Measurements from ENCODE around the gene DENND4A.

DENND4A gene

DNA sequence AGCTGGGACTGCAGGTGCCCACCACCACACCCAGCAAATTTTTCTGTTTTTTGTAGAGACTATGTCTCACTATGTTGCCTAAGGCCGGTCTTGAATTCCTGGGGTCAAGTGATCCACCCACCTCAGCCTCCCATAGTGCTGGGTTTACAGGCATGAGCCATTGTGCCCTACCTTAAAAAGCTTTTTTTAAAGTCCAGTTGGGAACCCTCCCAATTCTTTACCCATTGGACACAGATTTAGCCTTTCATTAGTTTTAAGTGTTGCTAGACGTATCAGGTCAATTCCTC, 1.7 kb upstream of the DENND4A start:
- DNase-seq (ENCODE audit: extremely low read depth, low read depth), result no peak
- no peak overlapping the region for H3K4me3 ChIP-seq (replicated peaks; ENCODE audit: low read depth, low read length)
- TF ChIP-seq, protein P1, sequence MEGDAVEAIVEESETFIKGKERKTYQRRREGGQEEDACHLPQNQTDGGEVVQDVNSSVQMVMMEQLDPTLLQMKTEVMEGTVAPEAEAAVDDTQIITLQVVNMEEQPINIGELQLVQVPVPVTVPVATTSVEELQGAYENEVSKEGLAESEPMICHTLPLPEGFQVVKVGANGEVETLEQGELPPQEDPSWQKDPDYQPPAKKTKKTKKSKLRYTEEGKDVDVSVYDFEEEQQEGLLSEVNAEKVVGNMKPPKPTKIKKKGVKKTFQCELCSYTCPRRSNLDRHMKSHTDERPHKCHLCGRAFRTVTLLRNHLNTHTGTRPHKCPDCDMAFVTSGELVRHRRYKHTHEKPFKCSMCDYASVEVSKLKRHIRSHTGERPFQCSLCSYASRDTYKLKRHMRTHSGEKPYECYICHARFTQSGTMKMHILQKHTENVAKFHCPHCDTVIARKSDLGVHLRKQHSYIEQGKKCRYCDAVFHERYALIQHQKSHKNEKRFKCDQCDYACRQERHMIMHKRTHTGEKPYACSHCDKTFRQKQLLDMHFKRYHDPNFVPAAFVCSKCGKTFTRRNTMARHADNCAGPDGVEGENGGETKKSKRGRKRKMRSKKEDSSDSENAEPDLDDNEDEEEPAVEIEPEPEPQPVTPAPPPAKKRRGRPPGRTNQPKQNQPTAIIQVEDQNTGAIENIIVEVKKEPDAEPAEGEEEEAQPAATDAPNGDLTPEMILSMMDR (IDR thresholded peaks at IDR 0.05; ENCODE audit: low read depth, low read length, missing control alignments), result no peak

DNA sequence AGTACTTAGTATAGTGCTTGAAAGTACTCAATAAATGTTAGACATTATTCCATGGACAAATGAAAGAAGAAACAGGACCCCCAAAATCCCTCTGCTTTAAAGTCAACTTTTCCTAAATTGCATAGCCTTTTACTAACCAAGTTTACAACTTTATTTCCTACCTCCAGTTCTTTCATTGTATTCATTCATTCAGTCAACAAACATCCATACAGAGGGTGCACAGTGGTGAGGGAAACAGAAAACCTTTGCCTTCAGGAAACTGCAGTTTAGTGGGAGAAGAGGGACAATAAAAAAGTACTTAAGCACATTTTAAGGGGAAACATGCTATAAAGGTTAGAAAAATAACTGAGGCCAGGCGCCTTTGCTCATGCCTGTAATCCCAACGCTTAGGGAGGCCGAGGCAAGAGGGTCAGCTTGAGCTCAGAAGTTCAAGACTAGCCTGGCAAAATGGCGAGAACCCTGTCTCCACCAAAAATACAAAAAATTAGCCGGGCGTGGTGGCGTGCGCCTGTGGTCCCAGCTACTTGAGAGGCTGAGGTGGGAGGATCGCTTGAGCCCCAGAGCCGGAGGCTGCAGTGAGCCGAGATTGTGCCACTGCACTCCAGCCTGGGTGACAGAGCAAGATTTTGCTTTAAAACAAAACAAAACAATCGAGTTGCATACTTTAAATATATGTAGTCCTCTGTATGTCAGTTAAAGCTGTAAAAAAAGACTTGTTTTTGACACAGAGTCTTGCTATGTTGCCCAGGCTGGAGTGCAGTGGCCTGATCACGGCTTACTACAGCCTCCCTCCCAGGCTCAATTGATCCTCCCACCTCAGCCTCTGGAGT, 1.1 kb upstream of the DENND4A start:
- DNase-seq (ENCODE audit: extremely low read depth, low read depth), result no peak
- H3K4me3 ChIP-seq (replicated peaks; ENCODE audit: low read depth, low read length), result peak overlapping the region; percentile 88
- TF ChIP-seq, protein P1 (IDR thresholded peaks at IDR 0.05; ENCODE audit: low read depth, low read length, missing control alignments), result no peak

DNA sequence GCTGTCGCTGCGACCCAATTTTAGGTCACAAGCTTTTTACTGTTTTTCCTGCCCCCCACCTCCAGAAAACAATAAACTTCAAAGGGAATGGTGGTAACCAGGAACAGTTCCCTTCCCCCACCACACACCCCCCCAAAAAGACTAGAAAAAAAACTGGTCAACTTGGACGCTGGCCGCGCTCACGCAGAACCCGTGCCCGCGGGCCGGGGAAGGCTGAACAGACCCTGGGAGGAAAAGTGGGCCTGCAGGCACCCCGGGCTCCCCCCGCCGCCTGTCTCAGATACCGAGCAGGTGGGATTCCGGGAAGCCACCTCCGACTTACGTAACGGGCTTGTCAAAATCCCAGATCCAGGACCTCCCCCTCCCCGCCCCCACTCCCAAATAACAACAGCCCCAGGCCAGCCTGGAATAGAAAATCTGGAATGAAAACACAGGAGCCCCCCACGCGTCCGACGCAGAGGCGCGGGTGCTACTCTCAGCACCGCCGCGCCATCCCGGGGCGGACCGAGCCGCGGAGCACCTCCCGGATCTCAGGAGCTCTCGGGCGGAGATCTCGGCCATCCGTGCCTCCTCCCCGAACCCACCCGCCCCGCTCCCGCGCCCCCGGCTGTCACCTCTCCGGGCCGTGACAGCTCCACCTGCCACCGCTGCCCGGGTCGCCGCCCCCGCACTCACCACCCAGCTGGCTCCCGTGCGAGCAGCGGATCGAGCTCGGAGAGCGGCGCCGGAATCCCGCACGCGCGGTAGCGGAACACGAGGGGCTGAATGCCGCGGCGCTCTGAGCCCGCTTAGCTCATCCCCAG, 557 bp downstream of the DENND4A start:
- TF ChIP-seq, protein P1 (IDR thresholded peaks at IDR 0.05; ENCODE audit: low read depth, low read length, missing control alignments), result no peak
- no peak for DNase-seq (ENCODE audit: extremely low read depth, low read depth)
- H3K4me3 ChIP-seq (replicated peaks; ENCODE audit: low read depth, low read length), result peak overlapping the region; percentile 88

DNA sequence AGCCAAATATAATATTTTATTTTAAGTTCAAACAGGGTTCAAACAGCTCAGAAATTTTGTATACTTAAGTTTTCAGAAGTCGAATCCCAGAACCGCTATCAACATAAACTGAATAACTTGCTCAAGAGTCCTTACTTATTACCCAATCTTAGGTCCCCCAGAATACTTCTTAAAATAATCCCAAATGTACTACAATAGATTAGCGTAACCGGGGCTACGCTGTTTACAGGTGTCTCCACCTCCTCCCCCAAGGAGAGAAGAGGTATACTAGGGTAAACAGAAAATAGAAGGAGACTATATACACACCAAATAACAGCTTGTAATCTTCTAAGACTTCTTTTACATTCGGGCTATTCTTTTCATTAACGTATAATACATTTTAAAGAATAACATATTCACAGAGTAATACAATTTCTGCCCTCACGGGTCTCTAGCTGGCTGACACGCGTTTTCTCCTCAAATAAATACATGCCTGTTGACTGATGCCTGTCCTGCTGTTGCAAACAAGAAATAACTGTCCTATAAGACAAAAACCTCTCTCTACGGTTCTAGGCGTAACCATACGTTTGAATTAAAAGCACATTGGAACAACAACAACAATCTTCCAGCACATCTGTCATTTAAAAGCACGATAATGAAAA, 1.3 kb downstream of the DENND4A start:
- TF ChIP-seq, protein P1 (IDR thresholded peaks at IDR 0.05; ENCODE audit: low read depth, low read length, missing control alignments), result no peak
- H3K4me3 ChIP-seq (replicated peaks; ENCODE audit: low read depth, low read length), result peak overlapping the region; percentile 88
- DNase-seq (ENCODE audit: extremely low read depth, low read depth), result no peak

DNA sequence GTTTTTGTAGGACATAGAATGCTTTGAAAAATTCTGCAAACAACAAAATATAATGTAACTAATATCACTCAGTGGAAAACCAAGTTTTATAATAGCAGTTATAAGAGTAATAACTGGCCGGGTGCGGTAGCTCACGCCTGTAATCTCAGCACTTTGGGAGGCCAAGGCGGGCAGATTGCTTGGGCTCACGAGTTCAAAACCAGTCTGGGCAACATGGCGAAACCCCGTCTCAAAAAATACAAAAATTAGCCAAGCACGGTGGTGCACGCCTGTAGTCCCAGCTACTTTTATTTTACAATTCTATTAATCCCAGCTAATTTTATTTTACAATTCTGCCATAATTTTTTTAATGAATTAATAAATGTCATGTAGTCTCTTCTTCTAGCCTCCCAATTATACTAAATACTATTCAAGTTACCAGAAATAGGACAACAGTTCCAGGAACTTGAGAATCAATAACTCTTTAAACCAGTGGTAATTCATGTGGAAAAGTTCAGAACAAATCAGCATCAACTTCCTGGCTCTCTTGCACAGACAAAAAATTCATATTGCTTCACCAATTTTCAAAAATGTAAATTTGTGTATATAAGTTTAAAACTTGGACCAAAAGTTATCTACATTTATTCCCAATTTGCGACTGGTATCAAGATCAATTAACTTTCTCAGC, 2.2 kb downstream of the DENND4A start:
- peak overlapping the region; percentile 88; the same call in 1 of the 2 replicates for H3K4me3 ChIP-seq (replicated peaks; ENCODE audit: low read depth, low read length)
- DNase-seq (ENCODE audit: extremely low read depth, low read depth), result no peak
- TF ChIP-seq, protein P1 (IDR thresholded peaks at IDR 0.05; ENCODE audit: low read depth, low read length, missing control alignments), result no peak

DNA sequence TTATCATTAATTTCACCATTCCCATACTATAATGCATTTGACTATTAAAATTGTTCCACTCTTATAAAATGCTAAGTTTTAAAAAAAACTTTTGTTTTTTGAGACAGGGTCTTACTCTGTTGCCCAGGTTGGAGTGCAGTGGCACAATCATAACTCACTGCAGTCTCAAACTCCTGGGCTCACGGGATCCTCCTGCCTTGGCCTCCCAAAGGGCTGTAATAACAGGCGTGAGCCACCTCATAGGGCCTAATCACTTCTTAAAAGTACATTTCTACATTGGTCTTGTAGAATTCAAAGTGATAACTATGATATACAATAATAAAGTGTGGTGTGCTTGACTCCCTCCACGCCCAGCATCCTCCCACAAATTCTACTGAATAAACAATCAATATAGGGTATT, 3.0 kb downstream of the DENND4A start:
- H3K4me3 ChIP-seq (replicated peaks; ENCODE audit: low read depth, low read length), result no peak overlapping the region
- DNase-seq (ENCODE audit: extremely low read depth, low read depth), result no peak

More for the DNA sequence above, 3.0 kb downstream of the DENND4A start:
- TF ChIP-seq, protein P1 (IDR thresholded peaks at IDR 0.05; ENCODE audit: low read depth, low read length, missing control alignments), result no peak

All from HFF-Myc (cell line).